ENCODE measurements around the gene ENTHD1. TPM values are rescaled to one million over a fixed set of nuclear protein-coding genes. Genes with fewer than 3 reads are reported as not detected.

Gene ENTHD1
- polyA plus RNA-seq, 1 donor from 2014 or later: not detected

DNA sequence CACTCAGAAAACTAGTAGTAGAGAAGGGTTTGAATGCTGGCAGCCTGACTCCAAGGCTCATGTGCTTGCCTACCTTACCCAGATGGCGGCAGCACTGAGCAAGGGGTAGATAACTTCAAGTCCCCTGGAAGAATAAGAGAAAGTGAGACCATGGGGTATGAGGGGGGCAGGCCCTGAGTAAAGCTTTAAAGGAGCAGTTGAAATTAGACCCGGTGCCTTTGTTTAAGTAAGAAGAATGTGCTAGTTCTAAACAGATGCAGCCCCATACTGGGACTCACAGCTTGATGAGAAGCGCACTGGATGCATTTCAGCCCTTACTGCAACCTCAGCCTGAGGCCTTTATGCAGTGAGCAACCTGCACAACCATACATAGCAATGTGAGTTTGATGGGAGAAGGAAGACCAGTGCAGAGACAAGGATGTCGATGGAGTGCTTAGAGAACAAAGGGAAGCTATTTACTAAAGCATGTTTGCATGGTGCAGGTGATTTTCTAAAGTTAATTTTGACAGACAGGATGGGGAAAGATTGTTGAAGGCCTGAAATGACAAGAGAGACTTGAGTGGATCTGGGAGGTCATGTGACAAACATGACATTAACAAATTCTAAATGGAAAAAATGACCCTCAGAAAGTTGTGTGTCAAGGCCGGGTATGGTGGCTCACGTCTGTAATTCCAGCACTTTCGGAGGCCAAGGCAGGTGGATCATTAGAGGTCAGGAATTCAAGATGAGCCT is 39.5 kb upstream of the ENTHD1 start:
- H3K4me2 ChIP-seq (ENCODE audit: low read length): no peak overlapping the region
- no peak overlapping the region for H3K9ac ChIP-seq (ENCODE audit: low read length)
- no peaks in the 10 kb centered on the region for H4K20me1 ChIP-seq (ENCODE audit: insufficient read depth)
- H3K4me3 ChIP-seq (ENCODE audit: low read length): no peak overlapping the region
- H3K79me2 ChIP-seq (replicated peaks; ENCODE audit: insufficient read depth, low read length): no peaks in the 10 kb centered on the region
- H2AFZ ChIP-seq (ENCODE audit: low read depth, low read length): no peak overlapping the region
- TF ChIP-seq EP300 (conservative IDR thresholded peaks at IDR 0.05; ENCODE audit: poor library complexity, severe bottlenecking) (no peak), RAD21 (conservative IDR thresholded peaks at IDR 0.05) (no peak), TAF1 (IDR thresholded peaks at IDR 0.05; ENCODE audit: low read depth) (no peak), POLR2AphosphoS5 (IDR thresholded peaks at IDR 0.05) (no peak), SMC3 (conservative IDR thresholded peaks at IDR 0.05; ENCODE audit: poor library complexity) (no peak), EZH2 (IDR thresholded peaks at IDR 0.05; ENCODE audit: borderline replicate concordance, insufficient read depth, low read length, poor library complexity, severe bottlenecking) (no peak)
- TF ChIP-seq, protein P1, sequence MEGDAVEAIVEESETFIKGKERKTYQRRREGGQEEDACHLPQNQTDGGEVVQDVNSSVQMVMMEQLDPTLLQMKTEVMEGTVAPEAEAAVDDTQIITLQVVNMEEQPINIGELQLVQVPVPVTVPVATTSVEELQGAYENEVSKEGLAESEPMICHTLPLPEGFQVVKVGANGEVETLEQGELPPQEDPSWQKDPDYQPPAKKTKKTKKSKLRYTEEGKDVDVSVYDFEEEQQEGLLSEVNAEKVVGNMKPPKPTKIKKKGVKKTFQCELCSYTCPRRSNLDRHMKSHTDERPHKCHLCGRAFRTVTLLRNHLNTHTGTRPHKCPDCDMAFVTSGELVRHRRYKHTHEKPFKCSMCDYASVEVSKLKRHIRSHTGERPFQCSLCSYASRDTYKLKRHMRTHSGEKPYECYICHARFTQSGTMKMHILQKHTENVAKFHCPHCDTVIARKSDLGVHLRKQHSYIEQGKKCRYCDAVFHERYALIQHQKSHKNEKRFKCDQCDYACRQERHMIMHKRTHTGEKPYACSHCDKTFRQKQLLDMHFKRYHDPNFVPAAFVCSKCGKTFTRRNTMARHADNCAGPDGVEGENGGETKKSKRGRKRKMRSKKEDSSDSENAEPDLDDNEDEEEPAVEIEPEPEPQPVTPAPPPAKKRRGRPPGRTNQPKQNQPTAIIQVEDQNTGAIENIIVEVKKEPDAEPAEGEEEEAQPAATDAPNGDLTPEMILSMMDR (IDR thresholded peaks at IDR 0.05; ENCODE audit: poor library complexity, severe bottlenecking): no peak
- no peak overlapping the region for H3K27ac ChIP-seq (ENCODE audit: low read length)
- H3K36me3 ChIP-seq (ENCODE audit: insufficient read depth, low read length): no peaks in the 10 kb centered on the region
- no peaks in the 10 kb centered on the region for H3F3A ChIP-seq (ENCODE audit: insufficient read depth, low read length, poor library complexity, severe bottlenecking)
- no peaks in the 10 kb centered on the region for H3K27me3 ChIP-seq (ENCODE audit: insufficient read depth, low read depth, low read length)
- H3K9me2 ChIP-seq (ENCODE audit: insufficient read depth, low read length): no peaks in the 10 kb centered on the region
- H3K9me3 ChIP-seq (ENCODE audit: low read length): no peaks in the 10 kb centered on the region

GRCh38 chr22:39932166-39932565 is 38.6 kb upstream of the ENTHD1 start:
- Histone ChIP-seq H3K27me3 (ENCODE audit: insufficient read depth, low read depth, low read length) (no peaks in the 10 kb centered on the region), H3K27ac (ENCODE audit: low read length) (no peak overlapping the region), H3K9me3 (ENCODE audit: low read length) (no peaks in the 10 kb centered on the region), H3F3A (ENCODE audit: insufficient read depth, low read length, poor library complexity, severe bottlenecking) (no peaks in the 10 kb centered on the region), H3K79me2 (replicated peaks; ENCODE audit: insufficient read depth, low read length) (no peaks in the 10 kb centered on the region), H3K36me3 (ENCODE audit: insufficient read depth, low read length) (no peaks in the 10 kb centered on the region), H4K20me1 (ENCODE audit: insufficient read depth) (no peaks in the 10 kb centered on the region), H3K4me3 (ENCODE audit: low read length) (no peak overlapping the region), H3K4me2 (ENCODE audit: low read length) (no peak overlapping the region), H3K9me2 (ENCODE audit: insufficient read depth, low read length) (no peaks in the 10 kb centered on the region), H3K9ac (ENCODE audit: low read length) (no peak overlapping the region), H2AFZ (ENCODE audit: low read depth, low read length) (no peak overlapping the region)
- TF ChIP-seq EZH2 (IDR thresholded peaks at IDR 0.05; ENCODE audit: borderline replicate concordance, insufficient read depth, low read length, poor library complexity, severe bottlenecking) (no peak), MXI1 (conservative IDR thresholded peaks at IDR 0.05; ENCODE audit: poor library complexity, severe bottlenecking) (no peak), POLR2AphosphoS5 (IDR thresholded peaks at IDR 0.05) (no peak), EP300 (conservative IDR thresholded peaks at IDR 0.05; ENCODE audit: poor library complexity, severe bottlenecking) (no peak), TAF1 (IDR thresholded peaks at IDR 0.05; ENCODE audit: low read depth) (no peak), SMC3 (conservative IDR thresholded peaks at IDR 0.05; ENCODE audit: poor library complexity) (no peak), RAD21 (conservative IDR thresholded peaks at IDR 0.05) (no peak)
- TF ChIP-seq, protein P1 (IDR thresholded peaks at IDR 0.05; ENCODE audit: poor library complexity, severe bottlenecking): no peak
- TF ChIP-seq, protein P2, sequence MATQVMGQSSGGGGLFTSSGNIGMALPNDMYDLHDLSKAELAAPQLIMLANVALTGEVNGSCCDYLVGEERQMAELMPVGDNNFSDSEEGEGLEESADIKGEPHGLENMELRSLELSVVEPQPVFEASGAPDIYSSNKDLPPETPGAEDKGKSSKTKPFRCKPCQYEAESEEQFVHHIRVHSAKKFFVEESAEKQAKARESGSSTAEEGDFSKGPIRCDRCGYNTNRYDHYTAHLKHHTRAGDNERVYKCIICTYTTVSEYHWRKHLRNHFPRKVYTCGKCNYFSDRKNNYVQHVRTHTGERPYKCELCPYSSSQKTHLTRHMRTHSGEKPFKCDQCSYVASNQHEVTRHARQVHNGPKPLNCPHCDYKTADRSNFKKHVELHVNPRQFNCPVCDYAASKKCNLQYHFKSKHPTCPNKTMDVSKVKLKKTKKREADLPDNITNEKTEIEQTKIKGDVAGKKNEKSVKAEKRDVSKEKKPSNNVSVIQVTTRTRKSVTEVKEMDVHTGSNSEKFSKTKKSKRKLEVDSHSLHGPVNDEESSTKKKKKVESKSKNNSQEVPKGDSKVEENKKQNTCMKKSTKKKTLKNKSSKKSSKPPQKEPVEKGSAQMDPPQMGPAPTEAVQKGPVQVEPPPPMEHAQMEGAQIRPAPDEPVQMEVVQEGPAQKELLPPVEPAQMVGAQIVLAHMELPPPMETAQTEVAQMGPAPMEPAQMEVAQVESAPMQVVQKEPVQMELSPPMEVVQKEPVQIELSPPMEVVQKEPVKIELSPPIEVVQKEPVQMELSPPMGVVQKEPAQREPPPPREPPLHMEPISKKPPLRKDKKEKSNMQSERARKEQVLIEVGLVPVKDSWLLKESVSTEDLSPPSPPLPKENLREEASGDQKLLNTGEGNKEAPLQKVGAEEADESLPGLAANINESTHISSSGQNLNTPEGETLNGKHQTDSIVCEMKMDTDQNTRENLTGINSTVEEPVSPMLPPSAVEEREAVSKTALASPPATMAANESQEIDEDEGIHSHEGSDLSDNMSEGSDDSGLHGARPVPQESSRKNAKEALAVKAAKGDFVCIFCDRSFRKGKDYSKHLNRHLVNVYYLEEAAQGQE (IDR thresholded peaks at IDR 0.05; ENCODE audit: borderline replicate concordance): no peak
